ENCODE results near the gene FTO. TPM values are rescaled to one million over a fixed set of nuclear protein-coding genes. Genes with fewer than 3 reads are reported as not detected.

FTO gene
- total and polyA plus RNA-seq, 9 donors = 45.0 to 71.1 (median 55.6) TPM

DNA sequence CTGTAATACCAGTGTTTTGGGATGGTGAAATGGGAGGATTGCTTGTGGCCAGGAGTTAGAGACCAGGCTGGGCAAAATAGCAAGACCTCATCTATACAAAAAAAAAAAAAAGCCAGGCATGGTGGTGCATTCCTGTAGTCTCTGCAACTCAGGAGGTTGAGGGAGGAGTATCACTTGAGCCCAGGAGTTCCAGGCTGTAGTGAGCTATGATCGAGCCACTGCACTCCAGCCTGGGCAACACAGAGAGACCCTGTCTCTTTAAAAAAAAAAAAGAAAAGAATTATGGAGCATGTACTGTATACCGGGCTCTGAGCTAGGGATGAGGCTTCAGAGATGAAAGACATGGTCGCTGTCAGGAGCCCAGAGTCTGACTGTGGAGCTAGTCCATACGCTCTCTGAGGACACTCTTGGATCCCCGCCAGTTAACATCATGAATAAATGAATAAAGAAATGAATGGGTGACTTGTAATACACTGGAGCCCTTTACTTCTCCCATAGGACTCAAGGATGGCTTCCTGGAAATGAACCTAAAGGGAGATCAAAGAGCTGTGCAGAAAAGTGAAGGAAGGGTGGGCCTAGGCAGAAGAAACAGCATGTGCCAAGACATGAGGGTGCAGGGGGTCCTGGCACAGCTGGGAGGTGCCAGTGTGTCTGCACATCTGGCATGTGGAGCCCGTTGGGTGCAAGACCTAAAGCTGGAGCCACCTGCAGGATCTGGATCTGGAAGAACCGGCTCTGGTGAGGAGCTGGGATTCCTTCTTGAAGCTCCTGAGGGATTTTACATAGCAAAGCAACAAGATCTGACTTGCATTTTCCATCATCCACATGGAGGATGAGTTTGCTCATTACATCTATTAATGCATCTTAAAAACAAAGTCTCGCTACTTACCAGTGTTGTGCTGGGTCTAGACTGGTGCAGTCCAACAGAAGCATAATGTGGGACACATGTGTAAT is 462.2 kb downstream of the FTO start:
- Histone ChIP-seq H3K27ac (ENCODE audit: low read length) (no peak overlapping the region), H3K4me3 (ENCODE audit: low read length) (no peak overlapping the region), H3K4me1 (ENCODE audit: control insufficient read depth, insufficient read depth, low read length) (no peaks in the 10 kb centered on the region), H3K9me3 (replicated peaks; ENCODE audit: control insufficient read depth, low read depth, low read length) (no peaks in the 10 kb centered on the region), H3K36me3 (ENCODE audit: control insufficient read depth, insufficient read depth, low read length) (no peaks in the 10 kb centered on the region), H3K27me3 (ENCODE audit: control insufficient read depth, insufficient read depth, low read length) (peaks cover under 1% of the 10 kb centered on the region)
- DNase-seq = no peak
- WGBS (ENCODE audit: insufficient coverage) = 71% methylated on average over 4 of the region's 8 CpGs

- no peak overlapping the region for H3K27ac ChIP-seq (ENCODE audit: low read length)
- H3K4me1 ChIP-seq (ENCODE audit: control insufficient read depth, insufficient read depth, low read length) = no peaks in the 10 kb centered on the region
- DNase-seq = no peak
- H3K36me3 ChIP-seq (ENCODE audit: control insufficient read depth, insufficient read depth, low read length) = no peaks in the 10 kb centered on the region
- H3K27me3 ChIP-seq (ENCODE audit: control insufficient read depth, insufficient read depth, low read length) = peaks cover 16% of the 10 kb centered on the region
- no peak overlapping the region for H3K4me3 ChIP-seq (ENCODE audit: low read length)
- H3K9me3 ChIP-seq (replicated peaks; ENCODE audit: control insufficient read depth, low read depth, low read length) = no peaks in the 10 kb centered on the region
- WGBS (ENCODE audit: insufficient coverage) = no CpG with 5 or more reads among the region's 5 CpGs
Measured at GRCh38 chr16:54169112-54169511, 465.2 kb downstream of the FTO start.

DNA sequence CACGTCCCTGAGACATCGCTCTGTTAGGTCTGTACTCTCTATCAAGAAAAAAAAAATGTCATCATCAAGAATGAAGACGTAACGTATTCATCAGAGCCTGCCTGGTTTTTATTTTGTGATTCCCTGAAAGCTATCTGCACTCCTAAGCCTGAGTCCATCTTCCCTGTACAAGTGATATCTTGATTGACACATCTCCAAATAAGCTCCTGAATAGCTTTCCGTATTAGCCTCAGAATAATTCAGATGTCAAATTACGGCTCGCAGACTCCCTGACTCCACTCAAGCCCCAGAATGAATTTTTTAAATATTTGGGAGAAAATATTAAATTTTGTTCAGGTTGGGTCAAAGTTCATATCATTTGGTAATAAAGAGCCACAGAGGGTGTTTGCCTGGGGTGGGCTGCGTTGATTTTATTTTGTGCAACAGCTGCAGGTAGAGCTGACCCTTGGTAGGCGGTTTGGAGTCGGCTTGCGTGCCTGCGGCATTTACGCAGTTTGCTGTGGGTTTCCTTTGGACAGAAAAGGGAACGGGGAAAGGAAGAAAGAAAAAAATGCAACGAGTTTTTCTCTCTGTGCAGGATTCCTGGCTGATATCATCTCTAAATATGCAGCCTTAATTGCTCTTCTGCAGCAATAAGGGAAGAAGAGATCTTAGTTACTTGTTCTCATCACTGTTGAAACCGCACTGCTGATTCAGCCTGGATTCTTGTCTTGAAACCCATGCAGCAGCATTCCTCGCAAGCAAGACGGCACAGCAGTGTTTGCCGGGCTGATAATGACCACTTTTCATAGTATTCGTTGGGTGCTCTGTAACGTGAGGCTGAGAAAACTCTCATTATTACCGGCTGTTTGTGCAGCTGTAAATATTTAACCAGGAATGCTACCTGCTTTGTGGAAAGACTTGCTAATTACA is 467.9 kb downstream of the FTO start:
- peaks cover 23% of the 10 kb centered on the region for H3K27me3 ChIP-seq (ENCODE audit: control insufficient read depth, insufficient read depth, low read length)
- no peaks in the 10 kb centered on the region for H3K9me3 ChIP-seq (replicated peaks; ENCODE audit: control insufficient read depth, low read depth, low read length)
- H3K4me1 ChIP-seq (ENCODE audit: control insufficient read depth, insufficient read depth, low read length) = peaks cover 8% of the 10 kb centered on the region
- DNase-seq = no peak
- H3K36me3 ChIP-seq (ENCODE audit: control insufficient read depth, insufficient read depth, low read length) = no peaks in the 10 kb centered on the region
- no peak overlapping the region for H3K27ac ChIP-seq (ENCODE audit: low read length)
- no peak overlapping the region for H3K4me3 ChIP-seq (ENCODE audit: low read length)
- WGBS (ENCODE audit: insufficient coverage) = 51% methylated on average over 3 of the region's 22 CpGs

DNA sequence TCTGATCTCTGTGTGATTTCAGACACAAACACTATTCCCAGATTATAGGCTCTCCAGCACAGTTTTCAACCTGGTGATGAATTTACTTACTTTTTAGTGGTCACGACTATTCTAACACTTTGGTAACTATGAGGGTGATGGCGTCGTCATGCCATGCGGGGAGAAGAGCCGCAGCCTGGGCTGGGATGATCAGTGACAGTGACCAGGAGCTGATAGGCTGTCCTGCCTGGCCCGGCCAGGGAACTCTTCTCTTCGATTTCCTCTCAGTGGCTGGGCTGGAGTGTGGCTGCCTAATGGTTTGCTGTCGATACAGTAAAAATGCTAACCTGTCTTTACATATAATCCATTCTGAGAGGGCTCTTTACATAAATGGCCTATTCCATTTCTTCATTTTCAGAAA is 469.5 kb downstream of the FTO start:
- H3K27me3 ChIP-seq (ENCODE audit: control insufficient read depth, insufficient read depth, low read length) = peaks cover 23% of the 10 kb centered on the region
- 81% methylated on average over 5 of the region's 8 CpGs for WGBS (ENCODE audit: insufficient coverage)
- no peaks in the 10 kb centered on the region for H3K9me3 ChIP-seq (replicated peaks; ENCODE audit: control insufficient read depth, low read depth, low read length)
- peaks cover 10% of the 10 kb centered on the region for H3K4me1 ChIP-seq (ENCODE audit: control insufficient read depth, insufficient read depth, low read length)
- no peak for DNase-seq
- H3K27ac ChIP-seq (ENCODE audit: low read length) = no peak overlapping the region
- no peak overlapping the region for H3K4me3 ChIP-seq (ENCODE audit: low read length)
- no peaks in the 10 kb centered on the region for H3K36me3 ChIP-seq (ENCODE audit: control insufficient read depth, insufficient read depth, low read length)

GRCh38 chr16:54174201-54174600 is 470.2 kb downstream of the FTO start:
- Histone ChIP-seq H3K27ac (ENCODE audit: low read length) (no peak overlapping the region), H3K9me3 (replicated peaks; ENCODE audit: control insufficient read depth, low read depth, low read length) (no peaks in the 10 kb centered on the region), H3K4me1 (ENCODE audit: control insufficient read depth, insufficient read depth, low read length) (peaks cover 12% of the 10 kb centered on the region), H3K36me3 (ENCODE audit: control insufficient read depth, insufficient read depth, low read length) (no peaks in the 10 kb centered on the region), H3K4me3 (ENCODE audit: low read length) (no peak overlapping the region), H3K27me3 (ENCODE audit: control insufficient read depth, insufficient read depth, low read length) (peaks cover 23% of the 10 kb centered on the region)
- 54% methylated on average over 2 of the region's 5 CpGs for WGBS (ENCODE audit: insufficient coverage)
- peak; percentile 53 for DNase-seq

- Histone ChIP-seq H3K4me1 (ENCODE audit: control insufficient read depth, insufficient read depth, low read length) (peaks cover 12% of the 10 kb centered on the region), H3K36me3 (ENCODE audit: control insufficient read depth, insufficient read depth, low read length) (no peaks in the 10 kb centered on the region), H3K4me3 (ENCODE audit: low read length) (no peak overlapping the region), H3K9me3 (replicated peaks; ENCODE audit: control insufficient read depth, low read depth, low read length) (no peaks in the 10 kb centered on the region), H3K27me3 (ENCODE audit: control insufficient read depth, insufficient read depth, low read length) (peaks cover 23% of the 10 kb centered on the region), H3K27ac (ENCODE audit: low read length) (no peak overlapping the region)
- no peak for DNase-seq
Measured at GRCh38 chr16:54174750-54175149, 470.8 kb downstream of the FTO start.

- peaks cover 23% of the 10 kb centered on the region for H3K27me3 ChIP-seq (ENCODE audit: control insufficient read depth, insufficient read depth, low read length)
- no peak overlapping the region for H3K27ac ChIP-seq (ENCODE audit: low read length)
- H3K4me3 ChIP-seq (ENCODE audit: low read length) = no peak overlapping the region
- no peaks in the 10 kb centered on the region for H3K36me3 ChIP-seq (ENCODE audit: control insufficient read depth, insufficient read depth, low read length)
- H3K4me1 ChIP-seq (ENCODE audit: control insufficient read depth, insufficient read depth, low read length) = peaks cover 12% of the 10 kb centered on the region
- DNase-seq = no peak
- no peaks in the 10 kb centered on the region for H3K9me3 ChIP-seq (replicated peaks; ENCODE audit: control insufficient read depth, low read depth, low read length)
- WGBS (ENCODE audit: insufficient coverage) = 34% methylated on average over 4 of the region's 9 CpGs
Measured at GRCh38 chr16:54175169-54175551, 471.2 kb downstream of the FTO start.

DNA sequence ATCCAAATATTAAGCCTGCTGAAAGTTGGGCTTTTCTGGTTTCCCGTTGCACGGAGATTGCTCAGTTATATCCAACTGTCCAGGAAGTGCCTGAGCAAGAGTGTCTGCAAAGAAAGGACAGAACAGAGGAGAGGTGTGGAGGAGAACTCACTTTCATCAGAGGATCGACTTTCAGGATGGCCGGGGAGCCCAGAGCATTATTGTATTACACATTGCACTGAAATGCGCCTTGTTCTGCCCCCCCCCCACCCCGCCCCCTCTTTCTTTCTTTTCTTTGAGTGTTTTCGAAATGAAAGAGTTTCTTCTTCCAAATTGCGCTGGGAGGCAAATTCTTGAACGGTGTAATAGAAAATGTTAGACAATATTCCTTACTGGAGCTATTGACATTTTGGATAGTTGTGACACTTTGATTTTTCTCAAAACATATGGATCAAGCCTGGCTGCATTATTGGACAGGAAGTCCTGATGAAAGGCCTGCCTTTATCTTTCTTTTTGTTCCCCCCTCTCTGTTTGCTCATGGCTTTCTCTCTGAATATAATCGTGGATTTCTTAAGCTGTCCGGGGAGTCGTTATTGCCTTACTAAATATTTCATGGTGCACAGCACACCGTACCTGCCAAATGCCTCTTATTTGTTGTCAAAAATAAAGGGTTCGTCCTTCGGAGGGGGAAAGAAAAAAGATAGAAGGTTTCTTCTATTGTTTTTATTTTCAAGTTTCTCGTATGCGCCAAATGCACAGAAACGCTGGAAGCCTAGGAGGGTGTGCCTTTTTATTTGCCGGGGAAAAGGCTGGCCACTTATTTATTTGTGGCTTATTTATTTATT is 471.8 kb downstream of the FTO start:
- Histone ChIP-seq H3K4me3 (ENCODE audit: low read length) (no peak overlapping the region), H3K27me3 (ENCODE audit: control insufficient read depth, insufficient read depth, low read length) (peaks cover 23% of the 10 kb centered on the region), H3K9me3 (replicated peaks; ENCODE audit: control insufficient read depth, low read depth, low read length) (no peaks in the 10 kb centered on the region), H3K4me1 (ENCODE audit: control insufficient read depth, insufficient read depth, low read length) (peaks cover 12% of the 10 kb centered on the region), H3K27ac (ENCODE audit: low read length) (no peak overlapping the region), H3K36me3 (ENCODE audit: control insufficient read depth, insufficient read depth, low read length) (no peaks in the 10 kb centered on the region)
- 60% methylated on average over 1 of the region's 19 CpGs for WGBS (ENCODE audit: insufficient coverage)
- DNase-seq = no peak

DNA sequence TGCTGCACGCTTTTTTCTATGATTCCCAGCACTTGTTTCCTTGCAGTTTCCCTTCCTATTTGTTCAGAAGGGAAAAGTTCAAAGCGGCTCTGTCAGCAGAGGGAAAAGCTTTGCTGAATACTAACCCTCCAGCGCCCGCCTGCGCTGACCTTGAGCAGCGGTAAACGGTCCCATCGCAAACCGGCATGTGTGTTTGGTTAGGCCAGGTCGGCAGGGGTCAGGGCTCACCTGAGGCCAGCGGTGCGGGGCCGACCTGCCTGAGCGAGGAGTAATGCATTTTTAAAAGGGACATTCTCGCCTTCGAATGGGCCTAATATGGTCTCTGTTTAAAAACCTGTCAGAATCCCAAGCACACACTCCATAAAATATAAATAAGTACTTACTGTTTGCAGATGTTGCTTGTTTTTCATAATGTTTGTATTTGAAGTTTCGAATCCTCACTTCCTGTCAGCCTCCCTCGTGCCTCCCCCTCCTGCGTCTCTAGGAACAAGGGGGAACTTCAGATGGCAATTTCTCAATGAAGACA is 472.5 kb downstream of the FTO start:
- no peaks in the 10 kb centered on the region for H3K36me3 ChIP-seq (ENCODE audit: control insufficient read depth, insufficient read depth, low read length)
- H3K9me3 ChIP-seq (replicated peaks; ENCODE audit: control insufficient read depth, low read depth, low read length) = no peaks in the 10 kb centered on the region
- H3K4me3 ChIP-seq (ENCODE audit: low read length) = no peak overlapping the region
- 44% methylated on average over 13 of the region's 19 CpGs for WGBS (ENCODE audit: insufficient coverage)
- no peak overlapping the region for H3K27ac ChIP-seq (ENCODE audit: low read length)
- no peak for DNase-seq
- peaks cover 20% of the 10 kb centered on the region for H3K27me3 ChIP-seq (ENCODE audit: control insufficient read depth, insufficient read depth, low read length)
- H3K4me1 ChIP-seq (ENCODE audit: control insufficient read depth, insufficient read depth, low read length) = peaks cover 12% of the 10 kb centered on the region

All from muscle of leg (tissue), 11 donors.